PFSK-1 (cell line): Measurements from ENCODE around the gene PNMT.

Source experiments
- FOXP2 ChIP-seq: optimal IDR thresholded peaks from 2 replicates; pipeline ENCODE3; 2011; ENCODE audit warnings: borderline replicate concordance, control low read depth, inconsistent platforms; ENCODE audit not compliant: insufficient read depth; ENCODE audit errors: extremely low read length, extremely low read depth
- POLR2AphosphoS5 ChIP-seq: IDR thresholded peaks from 2 replicates; pipeline ENCODE4 v1.6.1; 2012; ENCODE audit warnings: low read depth, mild to moderate bottlenecking, control low read depth, low read length, moderate library complexity
- SIN3A ChIP-seq: IDR thresholded peaks from 2 replicates; pipeline ENCODE4 v1.6.1; 2012; ENCODE audit warnings: mild to moderate bottlenecking, low read length, moderate library complexity, borderline replicate concordance; ENCODE audit not compliant: insufficient read depth
- TAF1 ChIP-seq: IDR thresholded peaks from 2 replicates; pipeline ENCODE4 v1.6.1; 2012; ENCODE audit warnings: low read length, control low read depth, borderline replicate concordance; ENCODE audit not compliant: insufficient read depth
- TF ChIP-seq, protein P1 (sequence below), 2 experiments: IDR thresholded peaks; 2 replicates each; pipeline versions ENCODE4 v1.6.1 to v1.8.0; 2011 to 2012; ENCODE audit warnings: low read depth in 2 of 2, low read length in 2 of 2, control low read depth in 1 of 2, inconsistent platforms in 1 of 2, mild to moderate bottlenecking in 1 of 2, moderate library complexity in 1 of 2; ENCODE audit not compliant: insufficient read depth in 1 of 2

PNMT gene

DNA sequence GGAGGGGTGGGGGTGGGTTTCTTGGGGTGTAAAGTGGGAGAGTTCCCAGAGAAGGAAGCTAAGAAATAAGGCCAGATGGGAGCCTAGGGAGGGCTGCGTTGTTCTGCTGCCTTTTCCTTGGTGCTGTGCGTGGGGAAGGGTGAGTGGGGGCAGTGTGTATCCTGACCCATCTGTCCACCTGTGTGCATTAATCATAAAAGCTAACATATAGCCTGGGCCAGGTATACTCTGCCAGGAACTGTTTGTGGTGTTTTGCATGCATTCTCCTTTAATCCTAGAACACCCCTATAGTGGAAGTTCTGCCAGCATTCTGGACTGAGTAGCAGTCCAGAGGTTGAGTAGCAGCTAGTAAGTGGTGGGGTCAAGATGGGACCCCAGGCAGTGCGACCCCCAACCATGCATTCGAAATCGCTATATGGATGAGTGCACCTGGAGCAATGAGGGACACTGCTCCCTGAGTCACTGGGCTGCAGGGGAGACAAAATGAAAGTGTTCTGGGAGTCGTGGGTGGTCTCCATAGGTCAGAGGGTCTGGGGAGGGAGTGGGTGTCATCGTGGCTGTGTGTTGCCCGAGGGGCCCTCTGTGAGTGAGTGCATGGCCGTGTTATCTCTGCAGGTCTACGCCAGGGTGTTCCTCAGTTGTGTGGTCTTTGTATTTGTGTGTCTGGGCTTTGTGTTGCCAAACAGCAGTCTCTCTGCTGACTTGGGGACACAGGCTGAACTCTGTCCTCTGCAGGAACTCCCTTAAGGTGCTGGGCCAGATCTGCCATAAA is 32.9 kb downstream of the PNMT start:
- TF ChIP-seq, protein P1, sequence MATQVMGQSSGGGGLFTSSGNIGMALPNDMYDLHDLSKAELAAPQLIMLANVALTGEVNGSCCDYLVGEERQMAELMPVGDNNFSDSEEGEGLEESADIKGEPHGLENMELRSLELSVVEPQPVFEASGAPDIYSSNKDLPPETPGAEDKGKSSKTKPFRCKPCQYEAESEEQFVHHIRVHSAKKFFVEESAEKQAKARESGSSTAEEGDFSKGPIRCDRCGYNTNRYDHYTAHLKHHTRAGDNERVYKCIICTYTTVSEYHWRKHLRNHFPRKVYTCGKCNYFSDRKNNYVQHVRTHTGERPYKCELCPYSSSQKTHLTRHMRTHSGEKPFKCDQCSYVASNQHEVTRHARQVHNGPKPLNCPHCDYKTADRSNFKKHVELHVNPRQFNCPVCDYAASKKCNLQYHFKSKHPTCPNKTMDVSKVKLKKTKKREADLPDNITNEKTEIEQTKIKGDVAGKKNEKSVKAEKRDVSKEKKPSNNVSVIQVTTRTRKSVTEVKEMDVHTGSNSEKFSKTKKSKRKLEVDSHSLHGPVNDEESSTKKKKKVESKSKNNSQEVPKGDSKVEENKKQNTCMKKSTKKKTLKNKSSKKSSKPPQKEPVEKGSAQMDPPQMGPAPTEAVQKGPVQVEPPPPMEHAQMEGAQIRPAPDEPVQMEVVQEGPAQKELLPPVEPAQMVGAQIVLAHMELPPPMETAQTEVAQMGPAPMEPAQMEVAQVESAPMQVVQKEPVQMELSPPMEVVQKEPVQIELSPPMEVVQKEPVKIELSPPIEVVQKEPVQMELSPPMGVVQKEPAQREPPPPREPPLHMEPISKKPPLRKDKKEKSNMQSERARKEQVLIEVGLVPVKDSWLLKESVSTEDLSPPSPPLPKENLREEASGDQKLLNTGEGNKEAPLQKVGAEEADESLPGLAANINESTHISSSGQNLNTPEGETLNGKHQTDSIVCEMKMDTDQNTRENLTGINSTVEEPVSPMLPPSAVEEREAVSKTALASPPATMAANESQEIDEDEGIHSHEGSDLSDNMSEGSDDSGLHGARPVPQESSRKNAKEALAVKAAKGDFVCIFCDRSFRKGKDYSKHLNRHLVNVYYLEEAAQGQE (IDR thresholded peaks at IDR 0.05; ENCODE audit: insufficient read depth in 1 of 2, low read depth in 2 of 2, low read length in 2 of 2): no peak
- TF ChIP-seq SIN3A: no peak
- TF ChIP-seq POLR2AphosphoS5: no peak
- no peak for TF ChIP-seq FOXP2

DNA sequence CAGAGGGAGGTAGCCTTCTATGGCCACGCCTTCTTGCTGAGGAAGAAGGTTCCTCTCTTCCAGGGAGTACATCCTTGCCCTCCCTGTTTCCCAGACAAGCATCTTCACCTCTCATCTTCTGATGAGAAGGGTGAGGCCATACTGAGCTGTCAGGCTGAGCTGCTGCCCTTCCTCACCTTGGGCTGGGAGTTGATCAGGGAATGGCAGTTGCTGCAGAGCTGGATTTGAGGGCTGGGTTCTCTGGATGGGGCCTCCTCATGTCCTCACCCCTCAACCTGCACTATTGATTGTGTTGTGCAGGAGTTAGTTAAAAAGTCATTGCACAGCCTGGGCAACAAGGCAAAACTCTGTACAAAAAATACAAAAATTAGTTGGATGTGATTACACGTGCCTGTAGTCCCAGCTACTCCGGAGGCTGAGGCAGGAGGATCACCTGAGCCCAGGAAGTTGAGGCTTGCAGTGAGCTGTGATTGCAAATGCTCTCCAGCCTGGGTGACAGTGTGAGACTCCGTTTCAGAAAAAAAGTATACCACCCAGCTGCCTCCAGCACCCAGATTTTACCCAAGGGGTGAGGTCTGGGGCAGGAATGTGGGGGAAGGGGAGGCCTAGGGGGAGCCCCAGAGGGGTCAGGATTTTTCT is 33.6 kb downstream of the PNMT start:
- TF ChIP-seq POLR2AphosphoS5 (no peak), TAF1 (no peak), SIN3A (no peak)
- TF ChIP-seq, protein P1 (IDR thresholded peaks at IDR 0.05; ENCODE audit: insufficient read depth in 1 of 2, low read depth in 2 of 2, low read length in 2 of 2): no peak

DNA sequence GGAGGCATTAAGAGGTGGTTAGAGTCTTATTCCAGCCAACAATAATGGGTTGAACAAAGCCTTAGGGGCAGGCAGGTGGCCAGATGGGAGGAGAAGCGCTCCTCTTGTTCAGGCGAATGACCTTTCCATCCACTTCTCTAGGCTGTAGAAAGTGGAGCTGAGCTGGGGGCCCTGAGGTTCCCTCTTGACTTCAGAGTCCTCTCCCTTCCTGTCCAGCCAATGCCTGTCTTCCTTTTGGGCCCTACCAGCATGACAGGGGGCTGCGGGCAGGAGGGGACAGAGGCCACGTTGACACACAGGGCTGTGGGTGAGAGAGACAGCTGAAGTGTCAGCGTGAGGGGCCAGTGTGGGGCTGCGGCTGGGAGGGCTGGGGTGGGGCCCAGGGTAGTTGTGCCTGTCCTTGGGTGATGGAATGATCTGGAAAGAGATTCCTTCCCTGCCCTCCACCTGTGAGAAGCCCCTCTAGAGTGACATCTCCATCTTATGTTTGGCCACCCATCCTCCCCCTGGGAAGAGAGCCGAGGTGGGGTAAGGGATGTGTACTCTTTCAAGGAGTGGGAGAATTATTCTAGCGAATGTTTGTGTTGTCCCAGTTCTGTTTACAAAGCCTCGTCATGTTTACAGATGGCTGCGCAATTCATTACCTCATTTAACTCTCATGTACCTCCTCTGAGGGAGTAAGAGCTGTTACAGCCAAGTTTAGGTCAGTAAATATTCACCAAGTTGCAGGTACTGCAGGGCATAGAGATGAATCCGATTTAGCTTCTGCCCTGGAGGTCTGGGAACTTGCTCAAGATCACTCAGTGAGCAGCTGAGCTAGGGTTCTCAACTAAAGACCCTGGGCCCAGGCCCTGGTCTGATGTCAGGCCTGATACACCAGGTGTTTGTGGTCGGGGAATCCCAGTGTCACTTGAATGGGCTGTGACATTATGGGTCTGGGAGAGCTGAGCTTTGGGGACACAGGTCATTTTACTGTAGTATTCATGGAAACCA is 34.9 kb downstream of the PNMT start:
- no peak for TF ChIP-seq FOXP2

DNA sequence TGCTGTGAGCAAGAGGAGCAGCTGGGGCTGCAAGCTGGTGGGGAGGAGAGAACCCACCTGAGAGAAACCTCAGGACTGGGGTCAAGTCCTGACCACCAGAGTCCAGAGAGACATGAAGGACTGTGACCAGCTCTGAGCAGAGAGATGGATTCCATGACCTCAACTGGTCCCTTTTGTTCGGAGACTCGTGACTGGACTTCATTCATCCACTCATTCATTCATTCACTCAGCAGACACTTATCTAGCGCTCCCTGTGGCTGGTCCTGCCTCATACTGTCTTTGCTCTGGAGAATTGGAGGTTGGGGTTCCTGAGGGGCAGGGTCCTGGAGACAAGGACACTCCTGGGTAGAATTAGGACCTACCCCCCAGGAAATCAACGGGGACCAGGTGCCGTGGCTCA is 35.7 kb downstream of the PNMT start:
- no peak for TF ChIP-seq TAF1
- TF ChIP-seq FOXP2: no peak
- TF ChIP-seq, protein P1 (IDR thresholded peaks at IDR 0.05; ENCODE audit: insufficient read depth in 1 of 2, low read depth in 2 of 2, low read length in 2 of 2): no peak
- TF ChIP-seq SIN3A: no peak
- no peak for TF ChIP-seq POLR2AphosphoS5

DNA sequence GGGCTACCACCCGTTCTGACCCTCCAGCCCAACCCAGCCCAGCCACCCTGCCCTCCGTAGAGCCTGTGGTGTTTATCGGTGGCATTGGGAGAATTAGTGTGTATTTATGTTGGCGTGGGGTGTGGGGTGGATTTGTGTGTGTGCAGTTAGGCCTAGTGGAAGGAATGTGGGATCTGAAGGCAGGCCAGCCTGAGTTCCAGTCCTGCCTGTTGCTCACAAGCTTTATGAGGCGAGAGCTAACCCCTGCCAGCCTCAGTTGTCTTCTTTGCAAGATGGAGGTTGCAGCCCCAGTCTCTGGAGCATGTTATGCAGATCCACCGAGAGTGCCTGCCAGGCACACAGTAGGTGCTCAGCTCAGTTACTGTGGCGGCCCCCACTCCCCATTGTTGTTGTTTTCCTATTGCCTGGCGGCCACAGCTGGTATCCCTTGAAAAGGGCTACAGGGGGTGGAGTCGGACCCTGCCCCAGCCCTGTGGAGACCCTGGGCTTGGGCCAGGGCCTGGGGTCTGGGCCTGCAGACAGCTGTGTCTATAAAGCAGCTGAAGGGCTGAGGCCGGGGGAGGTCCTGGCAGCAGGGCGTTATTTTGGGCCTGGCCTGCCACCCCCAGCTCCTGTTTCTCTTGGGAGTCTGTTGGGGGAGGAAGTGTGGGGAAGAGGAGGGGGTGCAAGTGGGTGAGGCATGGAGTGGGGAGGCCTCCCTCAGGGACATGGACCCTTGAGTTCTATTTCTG is 36.7 kb downstream of the PNMT start:
- TF ChIP-seq SIN3A (no peak), TAF1 (no peak), POLR2AphosphoS5 (no peak), FOXP2 (no peak)
- TF ChIP-seq, protein P1 (IDR thresholded peaks at IDR 0.05; ENCODE audit: insufficient read depth in 1 of 2, low read depth in 2 of 2, low read length in 2 of 2): no peak
